Measurements from ENCODE around the gene TNIP2. TPM values are rescaled to one million over a fixed set of nuclear protein-coding genes. Genes with fewer than 3 reads are reported as not detected.
A peak's percentile ranks its signal among the peaks of the same experiment; 100 is the strongest.

The TNIP2 gene
- total RNA-seq, 4 donors from 2014 or later = 135 to 255 (median 145) TPM

DNA sequence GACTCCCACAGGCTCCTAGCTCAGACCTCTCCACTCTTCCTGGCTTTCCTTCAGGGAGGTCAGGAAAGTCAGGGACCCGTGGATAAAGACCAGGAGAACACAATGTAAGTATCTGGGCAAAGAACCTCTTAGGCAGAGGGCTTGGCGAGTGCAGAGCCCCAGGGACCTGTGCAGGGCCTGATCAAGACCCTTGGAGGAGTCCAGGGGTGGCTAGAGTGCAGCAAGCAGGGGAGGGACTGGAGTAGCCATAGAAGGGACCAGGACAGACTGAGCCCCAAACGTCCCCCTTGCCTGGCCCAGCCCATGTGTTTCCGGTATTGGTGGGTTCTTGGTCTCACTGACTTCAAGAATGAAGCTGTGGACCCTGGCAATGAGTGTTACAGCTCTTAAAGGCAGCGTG is 5.9 kb upstream of the TNIP2 start:
- Histone ChIP-seq H3K27ac (peak overlapping the region in 3 of 4 donors; percentile 93 to 99 (median 99)), H3K36me3 (no peaks in the 10 kb centered on the region), H3K27me3 (no peaks in the 10 kb centered on the region), H3K9me3 (no peaks in the 10 kb centered on the region), H3K4me3 (peak overlapping the region in 2 of 4 donors; percentile 34 to 42), H3K4me1 (peaks cover 0 to 29% (median 7%) of the 10 kb centered on the region in 4 donors)
- TF ChIP-seq CTCF (IDR thresholded peaks at IDR 0.05) = no peak
- no peak for TF ChIP-seq POLR2A (IDR thresholded peaks at IDR 0.05)
- DNase-seq = peak in 1 of 3 donors; percentile 57

DNA sequence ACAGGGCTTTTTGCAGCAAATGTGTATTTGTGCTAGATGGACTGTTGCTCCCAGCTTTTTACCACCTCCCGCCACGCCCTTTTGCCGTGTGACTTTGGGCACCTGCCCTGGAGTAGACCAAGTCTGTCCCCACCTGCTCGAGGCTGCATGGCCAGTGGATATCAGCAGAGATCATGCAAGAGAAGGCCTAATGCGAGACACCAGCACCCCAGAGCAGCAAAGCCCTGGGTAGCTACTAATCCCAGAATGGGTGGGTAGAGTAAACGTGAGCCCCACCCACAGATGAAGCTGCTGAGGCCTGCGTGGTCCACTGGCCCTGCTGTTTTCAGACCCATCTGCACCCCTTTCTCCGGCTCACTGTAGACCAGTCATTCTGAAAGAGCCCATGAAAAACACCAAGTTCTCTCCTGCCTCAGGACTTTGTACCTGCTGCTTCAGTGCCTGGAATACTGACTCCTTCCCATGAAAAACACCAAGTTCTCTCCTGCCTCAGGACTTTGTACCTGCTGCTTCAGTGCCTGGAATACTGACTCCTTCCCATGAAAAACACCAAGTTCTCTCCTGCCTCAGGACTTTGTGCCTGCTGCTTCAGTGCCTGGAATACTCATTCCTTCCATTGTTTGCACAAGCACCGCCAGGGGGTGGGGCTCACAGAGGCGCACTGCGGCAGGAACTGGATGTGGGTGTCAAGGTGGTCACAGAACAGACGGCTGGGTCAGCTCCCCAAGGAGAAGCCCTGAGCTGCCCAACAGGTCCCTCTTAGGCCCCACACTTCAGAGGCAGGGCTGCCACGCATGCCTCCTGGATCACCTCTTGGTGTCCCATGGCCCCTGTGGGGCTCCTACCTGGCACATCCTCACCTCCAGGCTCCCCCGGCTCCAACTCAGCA is 5.1 kb upstream of the TNIP2 start:
- H3K4me3 ChIP-seq = peak overlapping the region in 2 of 4 donors; percentile 34 to 42
- no peaks in the 10 kb centered on the region for H3K36me3 ChIP-seq
- H3K9me3 ChIP-seq = no peaks in the 10 kb centered on the region
- H3K4me1 ChIP-seq = peaks cover 0 to 35% (median 7%) of the 10 kb centered on the region in 4 donors
- DNase-seq = peak in 2 of 3 donors; percentile 92
- peak overlapping the region in 3 of 4 donors; percentile 93 to 99 (median 99) for H3K27ac ChIP-seq
- H3K27me3 ChIP-seq = no peaks in the 10 kb centered on the region
- peak in 3 of 6 experiments; percentile 46 to 58 (median 56) for TF ChIP-seq CTCF (IDR thresholded peaks at IDR 0.05)
- peak; percentile 66 to 85 for TF ChIP-seq POLR2A (IDR thresholded peaks at IDR 0.05)

- Histone ChIP-seq H3K36me3 (no peaks in the 10 kb centered on the region), H3K4me3 (no peak overlapping the region), H3K27me3 (no peaks in the 10 kb centered on the region), H3K9me3 (no peaks in the 10 kb centered on the region), H3K27ac (no peak overlapping the region), H3K4me1 (peaks cover 7 to 52% (median 9%) of the 10 kb centered on the region in 4 donors)
- no peak for DNase-seq
- TF ChIP-seq POLR2A (IDR thresholded peaks at IDR 0.05) (no peak), CTCF (IDR thresholded peaks at IDR 0.05) (no peak)
Measured at GRCh38 chr4:2757426-2757825, 1.3 kb upstream of the TNIP2 start.

- no peak for TF ChIP-seq POLR2A (IDR thresholded peaks at IDR 0.05)
- TF ChIP-seq CTCF (IDR thresholded peaks at IDR 0.05) = no peak
- DNase-seq = no peak
Measured at GRCh38 chr4:2756691-2757350, 685 bp upstream of the TNIP2 start.

DNA sequence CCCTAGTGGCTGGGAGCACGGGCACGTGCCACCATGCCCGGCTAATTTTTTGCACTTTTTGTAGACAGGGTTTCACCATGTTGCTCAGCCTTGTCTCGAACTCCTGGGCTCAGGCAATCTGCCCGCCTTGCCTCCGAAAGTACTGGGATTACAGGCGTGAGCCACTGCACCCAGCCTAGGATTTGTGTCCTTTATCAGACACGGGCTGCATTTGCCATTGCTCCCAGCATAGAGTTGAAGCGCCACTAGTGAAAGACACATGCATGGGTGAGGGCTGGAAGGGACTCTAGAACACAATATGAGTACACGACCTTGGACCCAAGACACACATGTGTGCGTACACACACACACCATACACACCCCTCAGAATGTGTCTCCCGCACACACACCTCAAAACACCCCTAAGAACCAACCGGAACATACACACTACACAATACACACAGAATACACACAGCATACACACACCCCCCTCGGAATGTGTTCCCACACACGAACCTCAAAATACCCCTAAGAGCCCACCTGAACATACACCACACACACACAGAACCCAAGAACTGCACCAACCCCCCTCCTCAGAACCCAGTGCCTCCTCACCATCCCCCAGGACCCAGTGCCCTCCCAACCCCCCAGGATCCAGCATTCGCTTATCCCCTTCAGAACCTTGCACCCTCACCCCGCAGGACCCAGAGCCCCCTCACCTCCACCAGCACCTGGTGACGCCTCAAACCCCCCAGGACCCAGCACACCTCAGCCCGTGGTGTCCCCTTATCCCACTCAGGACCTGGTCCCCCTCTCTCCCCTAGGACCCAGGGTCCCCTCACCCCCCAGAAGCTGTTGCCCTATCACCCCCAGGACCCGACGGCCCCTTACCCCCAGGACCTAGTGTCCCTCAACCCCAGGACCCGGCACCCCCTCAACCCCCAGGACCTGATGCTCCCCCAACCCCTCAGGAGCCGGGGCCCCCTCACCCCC is 1.0 kb downstream of the TNIP2 start:
- Histone ChIP-seq H3K36me3 (no peaks in the 10 kb centered on the region), H3K27ac (peak overlapping the region; percentile 90 to 99 (median 90)), H3K9me3 (no peaks in the 10 kb centered on the region), H3K27me3 (no peaks in the 10 kb centered on the region), H3K4me3 (peak overlapping the region; percentile 65 to 97 (median 94)), H3K4me1 (peaks cover 4 to 61% (median 9%) of the 10 kb centered on the region in 4 donors)
- peak in 1 of 2 donors; percentile 19 for TF ChIP-seq POLR2A (IDR thresholded peaks at IDR 0.05)
- no peak for TF ChIP-seq CTCF (IDR thresholded peaks at IDR 0.05)
- DNase-seq = peak in 1 of 3 donors; percentile 43

More at GRCh38 chr4:2756691-2757350, 685 bp upstream of the TNIP2 start:
- peak overlapping the region; percentile 61 to 99 (median 90) for H3K27ac ChIP-seq
- peaks cover 7 to 55% (median 9%) of the 10 kb centered on the region in 4 donors for H3K4me1 ChIP-seq
- peak overlapping the region in 3 of 4 donors; percentile 65 to 97 (median 93) for H3K4me3 ChIP-seq
- H3K36me3 ChIP-seq = no peaks in the 10 kb centered on the region
- H3K27me3 ChIP-seq = no peaks in the 10 kb centered on the region
- H3K9me3 ChIP-seq = no peaks in the 10 kb centered on the region

All from Peyer's patch (tissue), 4 donors.